Small intestine (tissue), 7 donors: ENCODE data around the gene SUGCT. TPM values are rescaled to one million over a fixed set of nuclear protein-coding genes. Genes with fewer than 3 reads are reported as not detected.
"Not testable (repeated sequence)": the region's sequence is repeated elsewhere in the genome, so short reads cannot be mapped to it uniquely, and the experiment has no call there.

Source experiments
- DNase-seq, 2 donors: peaks; one replicate each; pipeline versions ENCODE4 v3.0.0 to v3.0.0-alpha.2; 2013
- FAIRE-seq: peaks from 2 replicates; lab custom pipeline; 2012; peaks lifted over from hg19 to GRCh38; lab: Jason Lieb, UNC
- H3K27ac ChIP-seq, 3 donors: one replicate each; pipeline ENCODE4 v1.5.1; 2013; ENCODE audit warnings: low read length in 2 of 3, mild to moderate bottlenecking in 2 of 3, control low read depth in 1 of 3, inconsistent platforms in 1 of 3, low read depth in 1 of 3, moderate library complexity in 1 of 3
- H3K27me3 ChIP-seq, 3 donors: one replicate each; pipeline ENCODE4 v1.6.1; 2013; ENCODE audit warnings: low read length in 3 of 3, inconsistent platforms in 1 of 3; ENCODE audit not compliant: control insufficient read depth in 3 of 3, insufficient read depth in 3 of 3
- H3K36me3 ChIP-seq, 3 donors: one replicate each; pipeline ENCODE4 v1.6.1; 2013; ENCODE audit warnings: low read length in 3 of 3, inconsistent platforms in 1 of 3, low read depth in 1 of 3, mild to moderate bottlenecking in 1 of 3, moderate library complexity in 1 of 3; ENCODE audit not compliant: control insufficient read depth in 3 of 3, insufficient read depth in 2 of 3
- H3K4me1 ChIP-seq, 3 donors: one replicate each; pipeline ENCODE4 v1.6.1; 2013; ENCODE audit warnings: low read length in 2 of 3, inconsistent platforms in 1 of 3, low read depth in 1 of 3, mild to moderate bottlenecking in 1 of 3, moderate library complexity in 1 of 3; ENCODE audit not compliant: control insufficient read depth in 3 of 3, insufficient read depth in 2 of 3
- H3K4me3 ChIP-seq, 3 donors: one replicate each; pipeline ENCODE4 v1.5.1; 2013; ENCODE audit warnings: low read length in 3 of 3, control low read depth in 1 of 3, inconsistent platforms in 1 of 3, low read depth in 1 of 3, mild to moderate bottlenecking in 1 of 3, moderate library complexity in 1 of 3
- H3K9me3 ChIP-seq, 2 donors: one replicate each; pipeline ENCODE4 v1.6.1; 2013; ENCODE audit warnings: low read depth in 1 of 2, low read length in 1 of 2; ENCODE audit not compliant: control insufficient read depth in 2 of 2, insufficient read depth in 1 of 2
- WGBS, 3 donors: extraction: QIAGEN DNeasy Blood & Tissue Kit; methylation state at CpG; one replicate each; pipeline ENCODE4 v1.1.7; 2013; 5-methylcytosine and 5-hydroxymethylcytosine counted together
- polyA plus RNA-seq, 4 donors: library from polyadenylated mRNA; stranded (reverse) in 3 of 4; unstranded in 1 of 4; fragments of 200-250 nt in 3 of 4; fragments of 120-200 nt in 1 of 4; gene quantifications; one replicate each; pipeline versions ENCODE4 v1.2.1 to v1.2.3, GENCODE V29; 2013
- donor health status: healthy with polysubstance abuse.
- donor health status: control.
- donor health status: control.
- donor health status: Bipolar disorder and iron deficiency.
- donor health status: healthy.

Gene SUGCT
- polyA plus RNA-seq, 4 donors = 0.54 to 26.9 (median 2.5) TPM

- Histone ChIP-seq H3K4me1 (peaks cover 0 to 6% (median 0%) of the 10 kb centered on the region in 3 donors), H3K27me3 (no peaks in the 10 kb centered on the region), H3K27ac (no peak overlapping the region), H3K9me3 (no peaks in the 10 kb centered on the region), H3K36me3 (no peaks in the 10 kb centered on the region), H3K4me3 (no peak overlapping the region)
- WGBS, 3 donors = 82 to 95% (median 94%) methylated on average over 4 of the region's 4 CpGs
- FAIRE-seq = no peak
- no peak for DNase-seq
Measured at GRCh38 chr7:40244226-40244625, 109.4 kb downstream of the SUGCT start.

- WGBS, 3 donors = 78% methylated on average over 8 of the region's 8 CpGs
- H3K27ac ChIP-seq = no peak overlapping the region
Measured at GRCh38 chr7:40248681-40249080, 113.9 kb downstream of the SUGCT start.

GRCh38 chr7:40253444-40253843 lies 118.6 kb downstream of the SUGCT start:
- FAIRE-seq, H3K9me3 ChIP-seq, H3K4me3 ChIP-seq, H3K27me3 ChIP-seq, DNase-seq, H3K4me1 ChIP-seq, H3K27ac ChIP-seq, H3K36me3 ChIP-seq: not testable (repeated sequence)
- 87 to 92% (median 90%) methylated on average over 11 of the region's 11 CpGs for WGBS, 3 donors

More at GRCh38 chr7:40248681-40249080, 113.9 kb downstream of the SUGCT start:
- Histone ChIP-seq H3K4me3 (no peak overlapping the region), H3K36me3 (no peaks in the 10 kb centered on the region), H3K27me3 (no peaks in the 10 kb centered on the region), H3K4me1 (no peaks in the 10 kb centered on the region), H3K9me3 (no peaks in the 10 kb centered on the region)
- DNase-seq = no peak
- no peak for FAIRE-seq

GRCh38 chr7:40263752-40264390 lies 129.1 kb downstream of the SUGCT start:
- DNase-seq (no peak), FAIRE-seq (no peak)
- Histone ChIP-seq H3K27ac (no peak overlapping the region), H3K4me1 (no peaks in the 10 kb centered on the region), H3K4me3 (no peak overlapping the region), H3K9me3 (no peaks in the 10 kb centered on the region), H3K27me3 (no peaks in the 10 kb centered on the region), H3K36me3 (no peaks in the 10 kb centered on the region)
- 16 to 28% (median 26%) methylated on average over 3 of the region's 3 CpGs for WGBS, 3 donors

- DNase-seq (no peak), FAIRE-seq (no peak)
- Histone ChIP-seq H3K9me3 (no peaks in the 10 kb centered on the region), H3K27ac (no peak overlapping the region), H3K4me3 (no peak overlapping the region), H3K4me1 (no peaks in the 10 kb centered on the region), H3K36me3 (no peaks in the 10 kb centered on the region), H3K27me3 (no peaks in the 10 kb centered on the region)
- 9 to 35% (median 25%) methylated on average over 1 of the region's 1 CpG for WGBS, 3 donors
Measured at GRCh38 chr7:40267583-40267982, 132.8 kb downstream of the SUGCT start.

- 89 to 93% (median 93%) methylated on average over 4 to 5 of the region's 5 CpGs for WGBS, 3 donors
- H3K9me3 ChIP-seq, DNase-seq: not testable (repeated sequence)
Measured at GRCh38 chr7:40268810-40269209, 134.0 kb downstream of the SUGCT start.

GRCh38 chr7:40276061-40276460 lies 141.3 kb downstream of the SUGCT start:
- Histone ChIP-seq H3K27ac (no peak overlapping the region), H3K4me3 (no peak overlapping the region), H3K9me3 (no peaks in the 10 kb centered on the region), H3K36me3 (no peaks in the 10 kb centered on the region), H3K4me1 (no peaks in the 10 kb centered on the region), H3K27me3 (no peaks in the 10 kb centered on the region)
- WGBS, 3 donors = 78 to 84% (median 82%) methylated on average over 2 of the region's 2 CpGs
- no peak for DNase-seq
- no peak for FAIRE-seq

More at GRCh38 chr7:40268810-40269209, 134.0 kb downstream of the SUGCT start:
- not testable (repeated sequence) for H3K4me3 ChIP-seq, H3K36me3 ChIP-seq, H3K27ac ChIP-seq, H3K27me3 ChIP-seq, H3K4me1 ChIP-seq, FAIRE-seq

GRCh38 chr7:40279991-40280390 lies 145.2 kb downstream of the SUGCT start:
- 40 to 47% (median 45%) methylated on average over 2 of the region's 2 CpGs for WGBS, 3 donors
- DNase-seq (no peak), FAIRE-seq (no peak)
- H3K27me3 ChIP-seq = no peaks in the 10 kb centered on the region
- H3K36me3 ChIP-seq = no peaks in the 10 kb centered on the region
- no peaks in the 10 kb centered on the region for H3K4me1 ChIP-seq
- peaks cover 0 to 4% of the 10 kb centered on the region in 2 donors for H3K9me3 ChIP-seq
- H3K4me3 ChIP-seq = no peak overlapping the region
- no peak overlapping the region for H3K27ac ChIP-seq

GRCh38 chr7:40282858-40283257 lies 148.1 kb downstream of the SUGCT start:
- Histone ChIP-seq H3K4me3 (no peak overlapping the region), H3K9me3 (peaks cover 0 to 4% of the 10 kb centered on the region in 2 donors), H3K27me3 (no peaks in the 10 kb centered on the region), H3K27ac (no peak overlapping the region), H3K36me3 (no peaks in the 10 kb centered on the region), H3K4me1 (no peaks in the 10 kb centered on the region)
- FAIRE-seq (no peak), DNase-seq (no peak)
- WGBS, 3 donors = 64 to 78% (median 69%) methylated on average over 2 of the region's 2 CpGs
